K562 (cell line): ENCODE measurements around the gene PARK7.

Experiments
- BDP1 ChIP-seq: IDR thresholded peaks from 3 replicates; pipeline ENCODE4 v1.6.1; 2011; ENCODE audit not compliant: insufficient read length, insufficient read depth
- CBX2 ChIP-seq: fragments of 200-600 bp; sonication (generic); IDR thresholded peaks from one replicate; pipeline ENCODE4 v1.6.1; 2012; ENCODE audit warnings: mild to moderate bottlenecking, low read length, inconsistent platforms; ENCODE audit not compliant: insufficient read depth, poor library complexity, severe bottlenecking
- CC2D1A ChIP-seq: fragments of 450-650 bp; IDR thresholded peaks from 2 replicates; pipeline ENCODE4 v1.6.1; 2017; ENCODE audit warnings: mild to moderate bottlenecking
- CEBPB ChIP-seq: fragments of 450-650 bp; IDR thresholded peaks from 2 replicates; pipeline ENCODE4 v1.6.1; 2016; ENCODE audit warnings: missing genetic modification characterization, missing compliant biosample characterization
- CTCF ChIP-seq, 3 experiments: IDR thresholded peaks in 2 of 3; conservative IDR thresholded peaks in 1 of 3; 2 replicates each; pipeline ENCODE4 v1.5.1; 2011 to 2012; ENCODE audit warnings: low read length in 3 of 3, mild to moderate bottlenecking in 3 of 3, control low read depth in 2 of 3, improper control_type of control experiment in 1 of 3, inconsistent platforms in 1 of 3, low read depth in 1 of 3, mixed read lengths in 1 of 3, moderate library complexity in 1 of 3; ENCODE audit not compliant: insufficient read depth in 2 of 3
- EZH2 ChIP-seq: IDR thresholded peaks from 2 replicates; pipeline ENCODE4 v1.6.1; 2012; ENCODE audit warnings: low read depth, mild to moderate bottlenecking, inconsistent platforms, low read length, borderline replicate concordance
- PCBP1 ChIP-seq: fragments of 200-400 bp; formaldehyde crosslinking; IDR thresholded peaks from 2 replicates; pipeline ENCODE4 v1.6.1; 2018; ENCODE audit warnings: mild to moderate bottlenecking, low read depth, low read length; ENCODE audit not compliant: poor library complexity, severe bottlenecking
- PCBP2 ChIP-seq: fragments of 200-400 bp; formaldehyde crosslinking; IDR thresholded peaks from 2 replicates; pipeline ENCODE4 v1.6.1; 2018; ENCODE audit warnings: low read length, low read depth, mild to moderate bottlenecking, moderate library complexity; ENCODE audit not compliant: poor library complexity, severe bottlenecking
- POLR2A ChIP-seq: fragments of 450-650 bp; conservative IDR thresholded peaks from 2 replicates; pipeline ENCODE4 v1.6.1; 2016
- POLR2AphosphoS5 ChIP-seq: IDR thresholded peaks from 2 replicates; pipeline ENCODE4 v1.6.1; 2011; ENCODE audit warnings: mild to moderate bottlenecking, low read depth, low read length, moderate library complexity; ENCODE audit not compliant: control insufficient read depth, insufficient read depth
- POU5F1 ChIP-seq: fragments of 150-350 bp; IDR thresholded peaks from 2 replicates; pipeline ENCODE4 v1.6.1; 2014; ENCODE audit warnings: borderline replicate concordance, low read length, low read depth, mild to moderate bottlenecking; ENCODE audit not compliant: partially characterized antibody
- YY1 ChIP-seq, 3 experiments: IDR thresholded peaks; 2 replicates each; pipeline ENCODE4 v1.6.1; 2011; ENCODE audit warnings: low read length in 2 of 3, mild to moderate bottlenecking in 2 of 3, moderate library complexity in 2 of 3, borderline replicate concordance in 1 of 3, control low read depth in 1 of 3, low read depth in 1 of 3; ENCODE audit not compliant: insufficient read depth in 3 of 3, insufficient replicate concordance in 2 of 3, control insufficient read depth in 1 of 3, insufficient read length in 1 of 3; ENCODE audit errors: extremely low read depth in 1 of 3
- ZBTB7A ChIP-seq: IDR thresholded peaks from 2 replicates; pipeline ENCODE4 v1.6.1; 2011; ENCODE audit warnings: low read depth, mild to moderate bottlenecking, low read length, moderate library complexity, borderline replicate concordance; ENCODE audit not compliant: control insufficient read depth
- ZNF592 ChIP-seq: fragments of 450-650 bp; IDR thresholded peaks from 2 replicates; pipeline ENCODE4 v1.6.1; 2017; ENCODE audit warnings: antibody characterized with exemption, mild to moderate bottlenecking

GRCh38 chr1:7988576-7988975, 27.1 kb downstream of the PARK7 start:
- TF ChIP-seq BDP1 (no peak), CC2D1A (no peak), CTCF (IDR thresholded peaks at IDR 0.05 in 2 of 3, conservative IDR thresholded peaks at IDR 0.05 in 1 of 3; ENCODE audit: insufficient read depth in 2 of 3, low read depth in 1 of 3, low read length in 3 of 3) (no peak), PCBP1 (no peak), CBX2 (no peak), ZBTB7A (no peak), ZNF592 (no peak), POU5F1 (no peak), CEBPB (tag) (no peak), EZH2 (no peak), POLR2A (no peak), PCBP2 (no peak), YY1 (IDR thresholded peaks at IDR 0.05; ENCODE audit: borderline replicate concordance in 1 of 3, control insufficient read depth in 1 of 3, extremely low read depth in 1 of 3, insufficient read depth in 3 of 3, insufficient read length in 1 of 3, insufficient replicate concordance in 2 of 3, low read depth in 1 of 3, low read length in 2 of 3) (no peak), POLR2AphosphoS5 (no peak)
